IMR-90 (cell line): ENCODE results near the gene JPH3. TPM values are rescaled to one million over a fixed set of nuclear protein-coding genes. Genes with fewer than 3 reads are reported as not detected.

Experiments used
- ATAC-seq: fragments of 200-7000 bp; cut with Tn5 transposase; 2 replicates; pipeline ENCODE4 v1.9.1; 2020; ENCODE audit warnings: low read depth, mild to moderate bottlenecking, moderate library complexity
- BruUV-seq: library from RNA; stranded (reverse); fragments of 400-500 nt; replicated peaks from 2 replicates; lab custom pipeline; 2021; lab: Mats Ljungman, UMichigan
- CTCF ChIA-PET: fragments of 300-600 bp; formaldehyde crosslinking; extraction: SDS; loops from one replicate; lab custom pipeline; 2021; ENCODE audit warnings: antibody characterized with exemption; lab: Yijun Ruan, JAX
- POLR2A ChIA-PET: fragments of 300-600 bp; sonication (Branson Sonifier 250); formaldehyde crosslinking; loops from one replicate; lab custom pipeline; 2022; ENCODE audit warnings: antibody characterized with exemption; ENCODE audit not compliant: unreplicated experiment; lab: Charles Lee
- DNase-seq: peaks from one replicate; pipeline ENCODE4 v3.0.0; 2013
- H2AFZ ChIP-seq: replicated peaks from 2 replicates; pipeline ENCODE3; 2013; ENCODE audit warnings: low read length, mild to moderate bottlenecking; ENCODE audit not compliant: poor library complexity
- H2AK5ac ChIP-seq: 2 replicates; pipeline ENCODE4 v1.6.1; 2013; ENCODE audit warnings: low read depth, low read length, inconsistent platforms
- H2AK9ac ChIP-seq: replicated peaks from 2 replicates; pipeline ENCODE3; 2013; ENCODE audit warnings: mild to moderate bottlenecking, low read depth, low read length, moderate library complexity; ENCODE audit not compliant: poor library complexity
- H2BK120ac ChIP-seq: 2 replicates; pipeline ENCODE4 v1.6.1; 2013; ENCODE audit warnings: low read depth, low read length, inconsistent platforms
- H2BK15ac ChIP-seq: 3 replicates; pipeline ENCODE4 v1.6.1; 2013; ENCODE audit warnings: low read depth, low read length, inconsistent platforms
- H2BK20ac ChIP-seq: 2 replicates; pipeline ENCODE4 v1.6.1; 2013; ENCODE audit warnings: low read depth, mild to moderate bottlenecking, inconsistent platforms, low read length, moderate library complexity
- H2BK5ac ChIP-seq: 2 replicates; pipeline ENCODE4 v1.6.1; 2013; ENCODE audit warnings: mild to moderate bottlenecking, low read depth, low read length, inconsistent platforms; ENCODE audit not compliant: poor library complexity, severe bottlenecking
- H3K14ac ChIP-seq: replicated peaks from 2 replicates; pipeline ENCODE4 v1.6.1; 2013; ENCODE audit warnings: low read depth, low read length, inconsistent platforms
- H3K18ac ChIP-seq: 2 replicates; pipeline ENCODE4 v1.6.1; 2013; ENCODE audit warnings: low read depth, low read length, control low read depth
- H3K23ac ChIP-seq: 2 replicates; pipeline ENCODE4 v1.6.1; 2013; ENCODE audit warnings: low read depth, low read length, inconsistent platforms
- H3K27ac ChIP-seq: 2 replicates; pipeline ENCODE4 v1.5.1; 2013; ENCODE audit warnings: mild to moderate bottlenecking, control low read depth, low read length; ENCODE audit not compliant: insufficient read depth
- H3K27me3 ChIP-seq: 2 replicates; pipeline ENCODE4 v1.6.1; 2013; ENCODE audit warnings: low read length; ENCODE audit not compliant: control insufficient read depth, insufficient read depth
- H3K36me3 ChIP-seq: 2 replicates; pipeline ENCODE4 v1.6.1; 2013; ENCODE audit warnings: low read length, mixed read lengths; ENCODE audit not compliant: control insufficient read depth, insufficient read depth
- H3K4ac ChIP-seq: 2 replicates; pipeline ENCODE4 v1.6.1; 2013; ENCODE audit warnings: low read depth, low read length, inconsistent platforms
- H3K4me1 ChIP-seq: 2 replicates; pipeline ENCODE4 v1.6.1; 2013; ENCODE audit warnings: low read length, mixed read lengths; ENCODE audit not compliant: control insufficient read depth, insufficient read depth
- H3K4me2 ChIP-seq: 2 replicates; pipeline ENCODE4 v1.6.1; 2013; ENCODE audit warnings: low read depth, mild to moderate bottlenecking, control low read depth, low read length, moderate library complexity
- H3K4me3 ChIP-seq: 2 replicates; pipeline ENCODE4 v1.5.1; 2013; ENCODE audit warnings: low read depth, mild to moderate bottlenecking, control low read depth, low read length, moderate library complexity; ENCODE audit not compliant: insufficient read depth
- H3K56ac ChIP-seq: 2 replicates; pipeline ENCODE4 v1.6.1; 2013; ENCODE audit warnings: low read length, inconsistent platforms; ENCODE audit not compliant: insufficient read depth; ENCODE audit errors: extremely low read depth
- H3K79me1 ChIP-seq, 2 experiments: 2 replicates each; pipeline ENCODE4 v1.6.1; 2013; ENCODE audit warnings: low read length in 2 of 2, inconsistent platforms in 1 of 2, low read depth in 1 of 2
- H3K9ac ChIP-seq: 2 replicates; pipeline ENCODE4 v1.6.1; 2013; ENCODE audit warnings: low read depth, low read length, control low read depth
- H3K9me1 ChIP-seq: 2 replicates; pipeline ENCODE4 v1.6.1; 2013; ENCODE audit warnings: low read length, inconsistent platforms; ENCODE audit not compliant: insufficient read depth
- H3K9me3 ChIP-seq: 2 replicates; pipeline ENCODE4 v1.6.1; 2013; ENCODE audit warnings: low read length; ENCODE audit not compliant: control insufficient read depth, insufficient read depth
- H4K20me1 ChIP-seq: 2 replicates; pipeline ENCODE4 v1.6.1; 2013; ENCODE audit warnings: low read length, inconsistent platforms; ENCODE audit not compliant: insufficient read depth
- H4K5ac ChIP-seq: 2 replicates; pipeline ENCODE4 v1.6.1; 2013; ENCODE audit warnings: mild to moderate bottlenecking, low read depth, low read length, control low read depth
- H4K8ac ChIP-seq, 2 experiments: 2 replicates each; pipeline ENCODE4 v1.6.1; 2013; ENCODE audit warnings: low read depth in 2 of 2, low read length in 2 of 2, control low read depth in 1 of 2, inconsistent platforms in 1 of 2
- H4K91ac ChIP-seq: 2 replicates; pipeline ENCODE4 v1.6.1; 2013; ENCODE audit warnings: low read depth, low read length, inconsistent platforms; ENCODE audit not compliant: insufficient read depth
- CEBPB ChIP-seq: IDR thresholded peaks from 2 replicates; pipeline ENCODE4 v1.6.1; 2012; ENCODE audit warnings: low read depth, low read length, improper control_type of control experiment
- ELK1 ChIP-seq: fragments of 150-350 bp; IDR thresholded peaks from 2 replicates; pipeline ENCODE4 v1.6.1; 2016; ENCODE audit warnings: low read depth, mild to moderate bottlenecking, low read length, moderate library complexity, borderline replicate concordance
- MAFK ChIP-seq: IDR thresholded peaks from 2 replicates; pipeline ENCODE4 v1.6.1; 2012; ENCODE audit warnings: low read depth, low read length, improper control_type of control experiment
- NFE2L2 ChIP-seq: fragments of 150-350 bp; IDR thresholded peaks from 2 replicates; pipeline ENCODE4 v1.6.1; 2016; ENCODE audit warnings: low read depth, mild to moderate bottlenecking, low read length
- RAD21 ChIP-seq: IDR thresholded peaks from 2 replicates; pipeline ENCODE4 v1.6.1; 2012; ENCODE audit warnings: low read length, improper control_type of control experiment
- RFX5 ChIP-seq: IDR thresholded peaks from 2 replicates; pipeline ENCODE4 v1.8.0; 2012; ENCODE audit warnings: low read depth, mild to moderate bottlenecking, low read length, moderate library complexity
- USF2 ChIP-seq: fragments of 150-350 bp; IDR thresholded peaks from 2 replicates; pipeline ENCODE4 v1.6.1; 2017; ENCODE audit warnings: mild to moderate bottlenecking, antibody characterized with exemption, low read length, low read depth
- WGBS, 2 experiments: methylation state at CpG; one replicate each; pipeline versions ENCODE4 v1.1.5 to v1.1.7; 2013; ENCODE audit warnings: missing lambda C conversion rate in 2 of 2; ENCODE audit not compliant: insufficient read length in 1 of 2; ENCODE audit errors: extremely low coverage in 2 of 2; 5-methylcytosine and 5-hydroxymethylcytosine counted together
- dilution Hi-C: fragments of 300-500 bp; cut with HindIII; formaldehyde crosslinking; loops from one replicate; pipeline ENCODE4 v1.14.3; 2018; ENCODE audit warnings: low sequenced_read_pairs; ENCODE audit not compliant: unreplicated experiment
- in situ Hi-C: fragments of 300-500 bp; cut with MboI; formaldehyde crosslinking; loops from 3 replicates; pipeline ENCODE4 v1.14.3; 2019; ENCODE audit warnings: low sequenced_read_pairs, inconsistent platforms, mixed read lengths
- intact Hi-C: fragments of 100-400 bp; cut with micrococcal nuclease; formaldehyde crosslinking; loops from 2 replicates; pipeline ENCODE4 v1.10.0; 2022
- polyA plus RNA-seq, 3 experiments: library from polyadenylated mRNA; depleted of rRNA; stranded (reverse); fragments of >200 nt; gene quantifications; 2 replicates each; pipeline ENCODE4 v1.2.3, GENCODE V29; 2012; ENCODE audit warnings: low replicate concordance in 1 of 3
- total RNA-seq: library from RNA; depleted of rRNA; stranded (reverse); fragments of >200 nt; gene quantifications from 2 replicates; pipeline ENCODE4 v1.2.3, GENCODE V29; 2012

The JPH3 gene
- total and polyA plus RNA-seq, 2 of the 4 experiments (the other 2 are of a cell fraction), result 0.03 TPM; not detected in 1

GRCh38 chr16:87597324-87597830, 4.9 kb upstream of the JPH3 start:
- intact Hi-C loops (no loop called here), dilution Hi-C loops (no loop called here), in situ Hi-C loops (no loop called here)
- Histone ChIP-seq H3K18ac (no peak overlapping the region), H3K9ac (no peak overlapping the region), H3K14ac (no peak overlapping the region), H2BK5ac (peak overlapping the region; percentile 76), H2BK120ac (no peak overlapping the region), H3K4me3 (no peak overlapping the region), H2AFZ (no peak overlapping the region), H3K9me1 (no peaks in the 10 kb centered on the region), H3K79me1 (no peaks in the 10 kb centered on the region), H4K20me1 (no peaks in the 10 kb centered on the region), H4K5ac (no peak overlapping the region), H3K56ac (no peak overlapping the region), H2AK9ac (no peak overlapping the region), H3K23ac (no peak overlapping the region), H2AK5ac (no peak overlapping the region), H3K4me2 (no peak overlapping the region), H2BK20ac (no peak overlapping the region), H3K36me3 (no peaks in the 10 kb centered on the region), H3K9me3 (peaks cover 8% of the 10 kb centered on the region), H2BK15ac (no peak overlapping the region), H3K4ac (no peak overlapping the region), H4K8ac (no peak overlapping the region), H3K27ac (no peak overlapping the region), H4K91ac (no peak overlapping the region), H3K27me3 (peaks cover 59% of the 10 kb centered on the region), H3K4me1 (no peaks in the 10 kb centered on the region)
- ATAC-seq (no peak), DNase-seq (no peak)
- no TSS peak for BruUV-seq
- no peak for TF ChIP-seq MAFK
- TF ChIP-seq ELK1, result no peak
- TF ChIP-seq RAD21, result no peak
- no peak for TF ChIP-seq RFX5
- TF ChIP-seq USF2, result no peak
- TF ChIP-seq CEBPB, result no peak
- no peak for TF ChIP-seq NFE2L2
- 90% methylated on average over 6 of the region's 6 CpGs; no CpG with 5 or more reads in 1 of the 2 experiments for WGBS, 2 experiments
- CTCF ChIA-PET, result no interaction called here
- POLR2A ChIA-PET, result no interaction called here
